Adipocyte (in vitro differentiated cells): ENCODE data around the gene TBCB.

Experiments
- DNase-seq: peaks from one replicate; pipeline ENCODE4 v3.0.0-alpha.2; 2015; ENCODE audit warnings: low read depth
- H3K27me3 ChIP-seq: replicated peaks from 2 replicates; pipeline ENCODE4 v1.7.0; 2013; ENCODE audit warnings: mild to moderate bottlenecking, low read length, moderate library complexity; ENCODE audit not compliant: control insufficient read depth, insufficient read depth
- H3K36me3 ChIP-seq: 2 replicates; pipeline ENCODE4 v1.7.0; 2013; ENCODE audit warnings: low read length, mild to moderate bottlenecking, moderate library complexity; ENCODE audit not compliant: control insufficient read depth, insufficient read depth, severe bottlenecking
- H3K4me1 ChIP-seq: 2 replicates; pipeline ENCODE4 v1.7.0; 2013; ENCODE audit warnings: mild to moderate bottlenecking, low read length, moderate library complexity; ENCODE audit not compliant: control insufficient read depth, insufficient read depth
- H3K4me3 ChIP-seq: 2 replicates; pipeline ENCODE4 v1.7.0; 2013; ENCODE audit warnings: mild to moderate bottlenecking, low read length, moderate library complexity
- H3K9ac ChIP-seq: 2 replicates; pipeline ENCODE4 v1.7.0; 2013; ENCODE audit warnings: mild to moderate bottlenecking, low read length, moderate library complexity
- H3K9me3 ChIP-seq: 2 replicates; pipeline ENCODE4 v1.7.0; 2013; ENCODE audit warnings: mild to moderate bottlenecking, low read length, moderate library complexity; ENCODE audit not compliant: control insufficient read depth

Gene TBCB

GRCh38 chr19:36140304-36141038 is 25.2 kb downstream of the TBCB start:
- no peaks in the 10 kb centered on the region for H3K9me3 ChIP-seq
- DNase-seq = peak; percentile 65
- no peaks in the 10 kb centered on the region for H3K27me3 ChIP-seq
- H3K36me3 ChIP-seq = peaks cover 26% of the 10 kb centered on the region
- H3K4me1 ChIP-seq = peaks cover 20% of the 10 kb centered on the region
- peak overlapping the region; percentile 98 for H3K4me3 ChIP-seq
- H3K9ac ChIP-seq = peak overlapping the region; percentile 100

- Histone ChIP-seq H3K27me3 (no peaks in the 10 kb centered on the region), H3K36me3 (peaks cover 34% of the 10 kb centered on the region), H3K4me3 (peak overlapping the region; percentile 98), H3K9ac (peak overlapping the region; percentile 100), H3K9me3 (no peaks in the 10 kb centered on the region), H3K4me1 (peaks cover 20% of the 10 kb centered on the region)
- DNase-seq = peak; percentile 94
These were observed 26.0 kb downstream of the TBCB start for GRCh38 chr19:36141039-36141927.

- no peaks in the 10 kb centered on the region for H3K9me3 ChIP-seq
- peaks cover 15% of the 10 kb centered on the region for H3K4me1 ChIP-seq
- DNase-seq = no peak
- no peaks in the 10 kb centered on the region for H3K27me3 ChIP-seq
- no peak overlapping the region for H3K9ac ChIP-seq
- H3K4me3 ChIP-seq = no peak overlapping the region
- peaks cover 42% of the 10 kb centered on the region for H3K36me3 ChIP-seq
These were observed 26.8 kb downstream of the TBCB start for GRCh38 chr19:36142046-36142445.

- peaks cover 45% of the 10 kb centered on the region for H3K36me3 ChIP-seq
- DNase-seq = no peak
- peaks cover 12% of the 10 kb centered on the region for H3K4me1 ChIP-seq
- no peaks in the 10 kb centered on the region for H3K9me3 ChIP-seq
- H3K9ac ChIP-seq = no peak overlapping the region
- no peaks in the 10 kb centered on the region for H3K27me3 ChIP-seq
- H3K4me3 ChIP-seq = no peak overlapping the region
These were observed 27.2 kb downstream of the TBCB start for GRCh38 chr19:36142496-36142895.

- peaks cover 8% of the 10 kb centered on the region for H3K4me1 ChIP-seq
- H3K9me3 ChIP-seq = no peaks in the 10 kb centered on the region
- no peak overlapping the region for H3K9ac ChIP-seq
- DNase-seq = no peak
- peaks cover 63% of the 10 kb centered on the region for H3K36me3 ChIP-seq
- no peak overlapping the region for H3K4me3 ChIP-seq
- no peaks in the 10 kb centered on the region for H3K27me3 ChIP-seq
These were observed 29.4 kb downstream of the TBCB start for GRCh38 chr19:36144624-36145023.

GRCh38 chr19:36149673-36150406 is 34.6 kb downstream of the TBCB start:
- no peak for DNase-seq
- H3K4me1 ChIP-seq = peaks cover 13% of the 10 kb centered on the region
- H3K27me3 ChIP-seq = no peaks in the 10 kb centered on the region
- no peak overlapping the region for H3K4me3 ChIP-seq
- H3K36me3 ChIP-seq = peaks cover 47% of the 10 kb centered on the region
- no peak overlapping the region for H3K9ac ChIP-seq
- no peaks in the 10 kb centered on the region for H3K9me3 ChIP-seq

- Histone ChIP-seq H3K27me3 (no peaks in the 10 kb centered on the region), H3K9me3 (no peaks in the 10 kb centered on the region), H3K4me1 (peaks cover 13% of the 10 kb centered on the region), H3K4me3 (peak overlapping the region; percentile 89), H3K9ac (peak overlapping the region; percentile 97), H3K36me3 (peaks cover 40% of the 10 kb centered on the region)
- DNase-seq = no peak
These were observed 35.3 kb downstream of the TBCB start for GRCh38 chr19:36150586-36150985.

- peak overlapping the region; percentile 89 for H3K4me3 ChIP-seq
- no peak for DNase-seq
These were observed 36.1 kb downstream of the TBCB start for GRCh38 chr19:36151144-36152018.

GRCh38 chr19:36152019-36152351 is 36.7 kb downstream of the TBCB start:
- peaks cover 26% of the 10 kb centered on the region for H3K36me3 ChIP-seq
- peak overlapping the region; percentile 89 for H3K4me3 ChIP-seq
- peak overlapping the region; percentile 97 for H3K9ac ChIP-seq
- H3K27me3 ChIP-seq = no peaks in the 10 kb centered on the region
- no peak for DNase-seq
- no peaks in the 10 kb centered on the region for H3K9me3 ChIP-seq
- H3K4me1 ChIP-seq = peaks cover 13% of the 10 kb centered on the region

More at GRCh38 chr19:36151144-36152018, 36.1 kb downstream of the TBCB start:
- peak overlapping the region; percentile 97 for H3K9ac ChIP-seq
- no peaks in the 10 kb centered on the region for H3K9me3 ChIP-seq
- H3K4me1 ChIP-seq = peaks cover 13% of the 10 kb centered on the region
- no peaks in the 10 kb centered on the region for H3K27me3 ChIP-seq
- peaks cover 32% of the 10 kb centered on the region for H3K36me3 ChIP-seq

- Histone ChIP-seq H3K36me3 (peaks cover 22% of the 10 kb centered on the region), H3K4me3 (peak within 1 kb of the TSS; percentile 89), H3K27me3 (no peaks in the 10 kb centered on the region), H3K4me1 (peaks cover 13% of the 10 kb centered on the region), H3K9ac (peak within 1 kb of the TSS; percentile 97), H3K9me3 (no peaks in the 10 kb centered on the region)
- no peak for DNase-seq
These were observed 37.3 kb downstream of the TBCB start, which contains the start of gene COX7A1 for GRCh38 chr19:36152352-36153091. Gene COX7A1 (minus strand): TSS chr19:36152447. CDS start chr19:36152407, 40 bp downstream.
